Stimulated activated CD4-positive, alpha-beta T cell treated with anti-CD3 and anti-CD28 coated beads, Interleukin-4, amount 100 ng/mL, for 24 hours (primary cell): ENCODE measurements around the gene FZR1.
"Not testable (repeated sequence)": the region's sequence is repeated elsewhere in the genome, so short reads cannot be mapped to it uniquely, and the experiment has no call there.

Experiments used
- DNase-seq: peaks from one replicate; pipeline ENCODE4 v3.0.0-alpha.2; 2020

The FZR1 gene

GRCh38 chr19:3576696-3577443 lies 70.8 kb downstream of the FZR1 start:
- no peak for DNase-seq

- no peak for DNase-seq
Observed at GRCh38 chr19:3577723-3578344, 71.7 kb downstream of the FZR1 start.

GRCh38 chr19:3578390-3578789 lies 72.3 kb downstream of the FZR1 start:
- DNase-seq, result no peak

DNA sequence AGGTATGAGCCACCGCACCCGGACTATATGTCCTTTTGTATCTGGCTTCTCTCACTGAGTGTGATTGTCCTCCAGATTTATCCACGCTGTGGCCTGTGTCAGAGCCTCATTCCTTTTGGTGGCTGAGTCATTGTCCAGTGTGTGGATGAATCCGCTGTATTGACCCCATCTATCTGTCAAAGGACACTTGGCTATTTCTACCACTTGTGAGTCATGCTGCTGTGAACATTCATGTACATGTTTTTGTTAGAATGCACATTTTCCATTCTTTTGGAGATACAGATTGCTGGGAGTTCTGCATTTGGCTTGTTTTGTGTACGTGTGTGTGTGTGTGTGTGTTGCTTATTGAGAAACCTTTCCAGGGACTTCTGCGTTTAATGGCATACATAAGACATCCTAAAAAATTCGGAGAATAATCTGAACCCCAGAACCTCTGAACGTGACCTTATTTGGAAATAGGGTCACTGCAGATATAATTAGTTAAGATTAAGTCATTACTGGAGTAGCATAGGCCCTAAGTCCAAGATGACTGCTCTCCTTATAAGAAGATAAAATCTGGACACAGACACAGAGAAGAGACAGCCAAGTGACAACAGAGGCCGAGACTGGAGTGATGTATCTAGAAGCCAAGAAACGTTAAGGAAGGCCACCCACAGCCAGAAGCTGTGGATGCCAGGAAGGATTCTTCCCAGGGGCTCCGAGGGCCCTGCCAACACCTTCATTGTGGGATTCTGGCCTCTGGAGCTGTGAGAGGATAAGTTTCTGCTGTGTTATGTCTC lies 74.2 kb downstream of the FZR1 start:
- DNase-seq, result no peak

GRCh38 chr19:3581792-3582191 lies 75.7 kb downstream of the FZR1 start:
- not testable (repeated sequence) for DNase-seq

DNA sequence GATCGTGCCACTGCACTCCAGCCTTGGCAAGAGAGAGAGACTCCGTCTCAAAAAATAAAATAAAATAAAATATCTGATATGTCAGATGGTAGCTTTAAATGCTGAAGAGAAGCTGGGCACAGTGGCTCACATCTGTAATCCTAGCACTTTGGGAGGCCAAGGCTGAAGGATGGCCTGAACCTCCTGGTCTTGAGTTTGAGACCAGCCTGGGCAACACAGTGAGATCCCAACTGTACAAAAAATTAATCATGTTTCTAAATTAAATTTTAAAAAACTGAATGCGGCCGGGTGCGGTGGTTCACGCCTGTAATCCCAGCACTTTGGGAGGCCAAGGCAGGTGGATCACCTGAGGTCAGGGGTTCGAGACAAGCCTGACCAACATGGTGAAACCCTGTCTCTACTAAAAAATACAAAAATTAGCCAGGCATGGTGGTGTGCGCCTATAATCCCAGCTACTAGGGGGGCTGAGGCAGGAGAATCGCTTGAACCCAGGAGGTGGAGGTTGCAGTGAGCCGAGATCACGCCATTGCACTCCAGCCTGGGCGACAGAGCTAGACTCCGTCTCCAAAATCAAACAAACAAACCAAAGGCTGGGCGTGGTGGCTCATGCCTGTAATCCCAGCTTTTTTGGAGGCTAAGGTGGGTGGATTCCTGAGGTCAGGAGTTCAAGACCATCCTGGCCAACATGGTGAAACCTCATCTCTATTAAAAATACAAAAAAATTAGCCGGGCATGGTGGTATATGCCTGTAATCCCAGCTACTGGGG lies 78.1 kb downstream of the FZR1 start:
- not testable (repeated sequence) for DNase-seq

DNA sequence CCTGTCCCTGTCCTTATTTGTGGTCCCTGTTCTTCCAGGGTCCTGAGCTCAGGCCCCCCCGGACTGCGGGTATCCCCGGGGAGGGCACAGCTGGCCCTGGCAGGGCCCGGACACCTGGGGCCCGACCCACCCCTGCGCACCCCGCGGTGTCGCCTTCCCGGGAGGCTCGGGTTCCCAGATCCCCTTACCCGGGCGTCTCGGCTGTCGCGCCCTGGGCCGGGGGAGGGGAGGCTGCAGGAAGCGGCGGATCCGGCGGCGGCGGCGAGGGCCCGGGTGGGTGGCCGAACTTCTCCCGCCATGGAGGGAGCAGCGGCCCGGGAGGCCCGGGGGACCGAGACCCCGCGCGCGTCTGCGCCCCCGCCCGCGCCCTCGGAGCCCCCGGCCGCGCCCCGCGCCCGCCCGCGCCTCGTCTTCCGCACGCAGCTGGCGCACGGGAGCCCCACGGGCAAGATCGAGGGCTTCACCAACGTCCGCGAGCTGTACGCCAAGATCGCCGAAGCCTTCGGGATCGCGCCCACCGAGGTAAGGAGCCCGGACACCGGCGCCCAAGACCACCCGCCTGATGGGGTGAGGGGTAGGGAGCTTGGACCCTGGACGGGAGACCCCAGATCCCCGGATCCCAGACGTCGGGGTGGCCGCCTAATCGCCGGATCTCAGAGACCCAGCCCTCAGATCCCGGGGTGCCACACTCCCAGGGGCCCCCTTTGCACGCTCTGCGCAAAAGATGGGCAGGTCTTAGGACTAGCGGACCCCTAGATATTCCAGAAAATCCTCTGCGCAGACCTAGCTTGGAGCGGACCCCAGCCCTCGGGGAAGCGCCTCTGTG lies 79.4 kb downstream of the FZR1 start, which contains the start of gene GIPC3:
TSS of gene GIPC3 (plus strand) at position 178 of the 826 bp plus-strand sequence. CDS start at position 298, 120 bp downstream.
- no peak for DNase-seq

- peak; percentile 49 for DNase-seq
Observed at GRCh38 chr19:3586127-3586626, 80.1 kb downstream of the FZR1 start.

DNA sequence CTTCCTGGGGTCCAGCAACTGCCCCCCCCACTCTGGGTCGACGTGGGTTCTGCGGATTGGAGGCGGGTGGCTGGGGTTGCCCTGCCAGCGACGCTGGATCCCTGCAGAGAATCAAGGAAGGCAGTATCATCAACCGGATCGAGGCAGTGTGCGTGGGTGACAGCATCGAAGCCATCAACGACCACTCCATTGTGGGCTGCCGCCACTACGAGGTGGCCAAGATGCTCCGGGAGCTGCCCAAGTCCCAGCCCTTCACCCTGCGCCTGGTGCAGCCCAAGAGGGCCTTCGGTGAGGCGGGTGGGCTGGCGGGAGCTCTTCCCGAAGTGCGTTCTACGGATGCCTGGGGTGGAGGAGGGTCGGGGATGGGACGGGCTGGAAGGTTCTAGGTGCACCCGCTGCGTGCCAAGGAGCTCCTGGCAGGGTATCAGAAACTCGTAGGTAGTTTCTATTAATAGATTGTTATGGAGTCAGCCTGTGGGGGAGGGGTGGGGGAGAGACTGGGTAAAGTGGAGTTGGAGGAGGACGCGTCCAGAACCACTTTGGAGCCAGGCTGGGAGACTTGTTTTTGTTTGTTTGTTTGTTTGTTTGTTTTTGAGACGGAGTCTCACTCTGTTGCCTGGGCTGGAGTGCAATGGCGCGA lies 80.7 kb downstream of the FZR1 start:
- DNase-seq, result no peak
